NCI-H128 (cell line): ENCODE results near the gene YTHDF1.

Source experiments
- DNase-seq: peaks from one replicate; lab custom pipeline; 2025; ENCODE audit not compliant: unreplicated experiment; lab: John Stamatoyannopoulos, UW

Gene YTHDF1

DNA sequence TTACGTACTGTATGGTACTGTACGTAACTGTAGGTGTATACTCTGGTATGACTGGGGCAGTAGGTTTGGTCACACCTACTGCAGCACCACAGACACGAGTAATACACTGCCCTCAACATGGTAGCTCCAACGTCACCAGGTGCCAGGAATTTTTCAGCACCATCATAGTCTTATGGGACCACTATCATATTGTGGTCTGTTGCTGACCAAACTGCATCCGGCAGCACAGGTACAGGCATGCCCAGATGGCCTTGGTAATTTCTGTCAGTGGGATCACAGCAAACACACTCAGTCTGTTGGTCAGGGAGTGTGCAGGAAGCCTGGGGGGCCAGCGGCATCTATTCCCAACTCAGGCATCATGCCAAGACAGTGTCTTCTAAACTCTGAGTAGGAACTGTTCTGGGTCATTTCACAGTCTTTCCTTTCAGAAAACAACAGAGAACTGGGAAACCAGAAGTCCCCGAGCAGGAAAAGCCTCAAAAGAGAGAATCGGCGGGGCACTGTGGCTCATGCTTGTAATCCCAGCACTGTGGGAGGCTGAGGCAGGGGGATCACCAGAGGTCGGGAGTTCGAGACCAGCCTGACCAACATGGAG is 5.8 kb downstream of the YTHDF1 start:
- no peak for DNase-seq

DNA sequence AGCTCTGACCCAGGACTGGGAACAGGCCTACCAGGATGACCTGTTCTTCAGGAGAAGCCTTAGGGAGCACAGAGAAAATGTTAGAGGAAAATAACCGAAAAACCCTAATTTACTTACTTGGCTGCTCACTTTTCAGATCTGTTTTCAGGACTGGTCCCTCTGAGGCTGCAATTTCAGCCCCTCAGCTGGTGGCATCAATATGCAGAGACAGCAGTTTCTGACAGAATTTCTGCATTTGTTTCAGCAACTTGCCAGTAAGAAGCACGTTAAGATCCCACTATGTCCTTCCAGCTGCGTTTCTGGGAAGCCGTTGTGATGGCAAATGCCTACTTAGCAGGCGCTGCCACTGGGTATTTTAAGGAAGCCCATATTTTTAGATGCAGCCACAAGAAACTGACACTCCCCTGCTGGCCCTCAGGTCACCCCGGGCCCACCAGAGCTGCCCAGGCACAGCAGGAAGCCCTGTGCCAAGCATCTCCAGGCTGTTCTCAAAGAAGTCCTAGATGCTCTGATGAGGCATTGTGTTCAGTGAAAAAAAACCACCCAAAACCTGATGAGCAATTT is 7.5 kb downstream of the YTHDF1 start:
- no peak for DNase-seq

- no peak for DNase-seq
Measured at GRCh38 chr20:63206878-63207277, 9.1 kb downstream of the YTHDF1 start.

DNA sequence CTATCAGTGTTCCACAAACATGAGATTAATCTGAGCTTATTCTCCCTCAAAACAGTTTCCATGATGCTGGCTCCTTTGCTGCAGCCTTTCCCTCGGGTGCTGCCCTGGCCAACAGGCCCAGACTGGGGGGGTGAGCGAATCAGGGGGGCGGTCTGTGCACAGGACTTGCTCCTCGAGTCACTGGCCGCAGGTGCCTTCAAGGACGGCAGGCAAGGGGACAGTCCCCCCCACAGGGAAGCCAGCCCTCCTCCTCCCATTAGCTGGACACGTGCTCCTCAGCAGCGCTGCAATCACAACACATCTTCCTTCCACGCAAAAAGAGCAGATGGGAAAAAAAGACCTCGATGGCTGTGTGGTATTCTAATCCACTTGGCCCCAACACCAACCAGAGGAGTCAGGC is 10.0 kb downstream of the YTHDF1 start:
- DNase-seq: no peak

- DNase-seq: no peak
Measured at GRCh38 chr20:63204362-63204761, 11.6 kb downstream of the YTHDF1 start.

DNA sequence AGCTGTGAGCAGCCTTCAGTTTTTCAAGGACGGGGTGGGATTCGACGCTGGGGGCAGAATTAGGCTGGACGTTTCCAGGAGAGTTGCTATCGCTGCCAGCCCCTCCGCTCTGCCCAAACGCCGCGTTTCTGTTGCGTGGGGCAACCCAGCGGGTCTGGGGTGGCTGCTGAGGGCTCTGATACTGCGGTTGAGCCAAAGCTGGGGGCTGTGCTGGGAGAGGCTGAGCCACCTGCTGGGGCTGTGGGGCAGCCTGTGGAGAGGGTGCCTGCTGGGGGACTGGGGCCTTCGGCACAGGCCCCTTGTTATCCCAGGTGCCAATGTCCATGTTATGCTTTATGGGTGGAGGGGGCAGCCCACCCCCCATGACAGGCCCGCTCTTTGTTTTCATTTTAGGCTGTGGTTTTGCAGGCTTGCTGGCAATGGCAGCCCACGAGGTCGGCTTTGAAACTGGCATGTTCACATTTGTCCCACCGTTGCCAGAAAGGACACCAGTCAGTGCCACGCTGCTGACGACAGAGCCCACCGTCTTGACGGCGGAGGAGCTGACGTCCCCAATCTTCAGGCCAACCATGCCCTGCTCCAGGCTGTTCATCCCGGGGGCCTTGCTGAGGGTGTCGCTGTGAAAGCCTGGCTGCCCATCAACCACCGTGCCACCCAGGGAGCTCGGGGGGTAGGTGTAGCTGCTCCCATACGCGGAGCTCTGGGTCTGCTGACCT is 13.0 kb downstream of the YTHDF1 start:
- no peak for DNase-seq

- DNase-seq: no peak
Measured at GRCh38 chr20:63202021-63202420, 13.9 kb downstream of the YTHDF1 start.

- no peak for DNase-seq
Measured at GRCh38 chr20:63198606-63199005, 17.3 kb downstream of the YTHDF1 start.

GRCh38 chr20:63196768-63197470 is 19.0 kb downstream of the YTHDF1 start:
- no peak for DNase-seq

DNA sequence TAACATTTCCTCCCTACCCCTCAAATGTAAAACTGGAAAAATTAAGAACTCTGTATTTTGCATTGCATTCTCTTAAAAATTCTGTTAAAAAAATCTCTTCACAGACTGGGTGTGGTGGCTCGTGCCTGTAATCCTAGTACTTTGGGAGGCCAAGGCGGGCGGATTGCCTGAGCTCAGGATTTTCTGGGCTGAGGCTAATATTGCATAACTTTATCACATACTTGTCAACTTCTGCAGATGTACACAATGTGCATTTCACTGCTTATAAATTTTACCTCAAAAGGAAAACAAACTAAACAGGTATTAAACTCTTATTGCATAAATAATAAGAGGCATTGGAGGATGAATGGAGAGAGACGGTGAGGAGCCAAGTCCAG is 21.1 kb downstream of the YTHDF1 start:
- no peak for DNase-seq

GRCh38 chr20:63194007-63194796 is 21.7 kb downstream of the YTHDF1 start:
- DNase-seq: no peak

GRCh38 chr20:63192721-63193120 is 23.2 kb downstream of the YTHDF1 start:
- no peak for DNase-seq

- DNase-seq: no peak
Measured at GRCh38 chr20:63191400-63191799, 24.5 kb downstream of the YTHDF1 start.

DNA sequence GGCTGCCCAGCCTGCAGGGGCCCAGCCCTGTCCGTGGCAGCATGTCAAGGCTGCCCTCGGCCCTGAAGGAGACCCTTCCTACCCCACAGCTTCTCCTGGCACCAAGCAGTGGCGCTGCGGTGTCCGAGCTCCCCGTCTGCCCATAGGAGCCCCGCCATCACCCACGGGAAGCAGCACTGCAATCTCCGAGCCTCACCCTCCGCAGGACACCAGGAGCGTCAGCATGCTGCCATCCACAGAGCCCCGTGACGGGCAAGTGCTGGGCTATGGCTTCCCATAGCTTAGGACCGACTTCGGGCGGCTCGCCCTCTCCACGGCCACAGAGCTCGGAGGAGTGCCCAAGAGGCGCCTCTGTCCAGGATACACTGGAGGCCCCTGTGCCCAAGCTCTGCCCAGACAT is 25.1 kb downstream of the YTHDF1 start:
- no peak for DNase-seq

DNA sequence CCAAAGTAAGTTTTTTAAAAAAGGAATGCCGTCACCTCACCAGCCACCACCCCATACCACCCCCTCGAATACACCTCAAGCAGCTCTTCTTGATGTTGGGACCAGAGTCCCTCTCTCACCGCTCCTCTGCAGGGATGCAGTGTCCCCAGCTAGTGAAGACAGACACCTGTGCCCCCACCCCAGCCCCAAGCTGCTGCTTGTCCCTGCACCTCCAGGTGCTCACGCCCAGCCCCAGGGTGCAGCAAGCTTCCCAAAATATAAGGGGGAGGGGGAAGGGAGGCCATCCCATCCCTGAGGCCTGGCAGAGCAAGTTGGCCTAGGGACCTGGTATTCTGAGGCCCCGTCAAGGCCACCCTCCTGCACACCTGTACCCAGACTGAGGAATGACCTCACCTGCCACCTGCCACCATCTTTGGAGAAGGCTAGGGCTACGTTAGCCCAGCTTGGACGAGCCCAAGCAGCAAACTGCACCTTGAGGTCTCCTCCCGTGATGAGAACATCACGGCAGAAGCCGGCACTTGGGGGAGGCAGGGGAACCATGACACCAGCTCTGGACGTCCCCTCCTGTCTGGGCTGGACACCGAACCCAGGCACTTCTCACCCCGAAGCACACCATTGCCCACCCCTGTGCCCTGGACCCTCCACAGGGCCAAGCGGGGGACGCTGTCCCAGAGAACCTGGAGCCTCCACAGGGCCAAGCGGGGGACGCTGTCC is 25.9 kb downstream of the YTHDF1 start:
- DNase-seq: no peak

DNA sequence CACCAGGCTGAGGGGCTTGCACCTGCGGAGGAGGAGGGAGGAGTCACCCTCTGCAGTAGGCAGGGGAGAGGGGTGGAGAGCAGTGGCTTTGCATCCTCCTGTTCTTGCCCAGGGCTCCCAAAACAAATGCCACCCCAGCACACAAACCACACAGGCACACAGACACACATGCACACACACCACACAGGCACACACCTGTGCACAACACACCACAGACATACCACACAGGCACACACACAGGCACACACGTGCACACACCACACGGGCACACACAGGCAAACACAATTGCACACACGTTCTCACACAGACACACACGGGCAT is 26.6 kb downstream of the YTHDF1 start:
- DNase-seq: no peak

DNA sequence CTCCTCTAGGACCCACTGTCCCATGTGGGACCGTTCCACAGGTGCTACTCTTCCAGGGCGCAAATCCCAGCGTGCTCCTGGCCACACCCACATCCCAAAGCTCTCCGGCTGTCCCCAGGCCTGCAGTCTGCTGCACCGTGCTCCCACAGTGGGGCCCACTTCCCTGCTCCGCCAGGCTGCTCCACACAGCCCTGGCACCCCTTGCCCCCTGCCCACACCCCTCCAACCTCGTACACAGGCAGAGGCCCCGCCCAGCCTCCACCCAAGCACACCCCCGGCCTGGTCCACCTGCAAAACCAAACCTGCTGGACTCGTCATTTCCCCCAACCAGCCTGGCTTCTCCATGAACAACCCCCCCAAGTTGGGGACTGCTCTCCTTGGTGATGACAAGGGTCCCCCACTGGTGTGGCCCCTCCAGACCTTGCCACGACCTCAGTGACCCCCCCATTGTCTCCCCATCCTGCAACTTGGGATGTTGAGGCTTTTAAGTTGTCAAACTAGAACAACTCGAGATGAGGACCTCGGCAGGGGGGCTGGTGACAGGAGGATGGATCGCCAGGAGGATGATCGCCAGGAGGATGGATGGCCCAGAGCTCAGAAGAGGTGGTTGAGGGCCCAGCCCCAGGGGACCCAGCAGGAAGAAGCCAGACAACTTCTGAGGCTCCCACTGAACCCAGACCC is 27.1 kb downstream of the YTHDF1 start:
- no peak for DNase-seq

GRCh38 chr20:63188159-63188442 is 27.8 kb downstream of the YTHDF1 start:
- no peak for DNase-seq

- no peak for DNase-seq
Measured at GRCh38 chr20:63187338-63188158, 28.4 kb downstream of the YTHDF1 start.
